GM21423 (cell line): ENCODE data around the gene EDDM13.
"Not testable (repeated sequence)": the region's sequence is repeated elsewhere in the genome, so short reads cannot be mapped to it uniquely, and the experiment has no call there.

Experiments
- ATAC-seq: cut with Tn5 transposase; IDR thresholded peaks from one replicate; pipeline ENCODE4 v1.9.1; 2021; ENCODE audit warnings: mild to moderate bottlenecking, moderate library complexity; ENCODE audit not compliant: unreplicated experiment

EDDM13 gene

DNA sequence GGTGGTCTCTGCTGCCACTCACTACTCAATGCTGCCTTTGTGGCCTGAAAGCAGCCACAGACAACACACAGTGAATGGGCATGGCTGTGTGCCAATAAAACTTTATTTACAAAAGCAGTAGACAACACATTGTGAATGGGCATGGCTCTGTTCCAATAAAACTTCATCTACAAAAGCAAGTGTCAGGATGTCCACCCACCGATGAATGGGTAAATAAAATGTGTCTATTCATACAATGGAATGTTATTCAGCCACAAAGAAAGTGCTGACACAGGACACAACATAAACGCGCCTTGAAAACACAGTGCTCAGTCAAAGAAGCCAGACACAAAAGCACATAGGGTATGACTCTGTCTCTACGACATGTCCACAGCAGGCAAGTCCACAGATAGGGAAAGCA lies 22.0 kb downstream of the EDDM13 start:
- no peak for ATAC-seq

GRCh38 chr19:56295531-56296455 lies 23.2 kb downstream of the EDDM13 start:
- ATAC-seq: no peak

DNA sequence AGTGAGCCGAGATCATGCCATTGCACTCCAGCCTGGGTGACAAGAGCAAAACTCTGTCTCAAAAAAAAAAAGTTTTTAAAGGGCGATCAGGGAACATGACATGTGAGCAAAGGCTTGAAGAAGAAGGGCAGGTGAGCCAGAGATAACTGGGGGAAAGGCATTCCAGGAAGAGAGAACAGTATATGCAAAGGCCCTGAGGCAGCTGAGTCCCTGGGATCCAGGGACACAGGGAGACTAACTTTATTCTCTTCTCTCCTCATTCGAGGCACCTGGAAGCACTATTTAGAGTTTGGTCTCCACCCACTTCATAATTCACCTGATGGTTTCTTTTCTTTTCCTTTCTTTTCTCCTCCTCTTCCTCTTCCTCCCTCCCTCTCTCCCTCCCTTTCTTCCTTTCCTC lies 24.5 kb downstream of the EDDM13 start:
- no peak for ATAC-seq

DNA sequence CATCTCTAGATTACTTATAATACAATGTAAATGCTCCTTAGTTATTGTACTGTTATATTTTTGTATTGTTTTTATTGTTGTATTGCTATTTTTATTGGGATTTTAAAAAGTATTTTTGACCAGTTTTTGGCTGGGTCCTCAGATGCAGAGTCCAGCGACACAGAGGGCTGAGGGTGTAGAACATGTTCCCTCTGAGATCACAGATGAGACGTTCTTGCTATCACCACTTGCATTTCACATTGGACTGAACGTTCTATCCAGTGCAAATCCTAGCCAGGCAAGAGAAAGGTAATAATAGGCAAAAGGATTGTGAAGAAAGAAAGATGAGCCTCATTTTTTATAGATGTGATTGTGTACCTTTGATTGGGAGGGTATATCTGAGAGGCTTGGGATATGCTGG lies 27.1 kb downstream of the EDDM13 start:
- no peak for ATAC-seq

DNA sequence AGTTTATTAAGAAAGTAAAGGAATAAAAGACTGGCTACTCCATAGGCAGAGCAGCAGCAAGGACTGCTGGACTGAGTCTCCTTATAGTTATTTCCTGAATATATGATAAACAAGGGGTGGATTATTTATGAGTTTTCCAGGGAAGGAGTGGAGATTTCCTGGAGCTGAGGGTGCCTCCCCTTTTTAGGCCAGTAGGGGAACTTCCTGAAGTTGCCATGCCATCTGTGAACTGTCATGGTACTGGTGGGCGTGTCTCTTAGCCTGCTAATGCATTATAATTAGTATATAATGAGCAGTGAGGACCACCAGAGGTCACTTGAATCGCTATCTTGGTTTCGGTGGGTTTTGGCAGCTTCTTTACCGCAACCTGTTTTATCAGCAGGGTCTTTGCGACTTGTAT lies 28.6 kb downstream of the EDDM13 start:
- no peak for ATAC-seq

DNA sequence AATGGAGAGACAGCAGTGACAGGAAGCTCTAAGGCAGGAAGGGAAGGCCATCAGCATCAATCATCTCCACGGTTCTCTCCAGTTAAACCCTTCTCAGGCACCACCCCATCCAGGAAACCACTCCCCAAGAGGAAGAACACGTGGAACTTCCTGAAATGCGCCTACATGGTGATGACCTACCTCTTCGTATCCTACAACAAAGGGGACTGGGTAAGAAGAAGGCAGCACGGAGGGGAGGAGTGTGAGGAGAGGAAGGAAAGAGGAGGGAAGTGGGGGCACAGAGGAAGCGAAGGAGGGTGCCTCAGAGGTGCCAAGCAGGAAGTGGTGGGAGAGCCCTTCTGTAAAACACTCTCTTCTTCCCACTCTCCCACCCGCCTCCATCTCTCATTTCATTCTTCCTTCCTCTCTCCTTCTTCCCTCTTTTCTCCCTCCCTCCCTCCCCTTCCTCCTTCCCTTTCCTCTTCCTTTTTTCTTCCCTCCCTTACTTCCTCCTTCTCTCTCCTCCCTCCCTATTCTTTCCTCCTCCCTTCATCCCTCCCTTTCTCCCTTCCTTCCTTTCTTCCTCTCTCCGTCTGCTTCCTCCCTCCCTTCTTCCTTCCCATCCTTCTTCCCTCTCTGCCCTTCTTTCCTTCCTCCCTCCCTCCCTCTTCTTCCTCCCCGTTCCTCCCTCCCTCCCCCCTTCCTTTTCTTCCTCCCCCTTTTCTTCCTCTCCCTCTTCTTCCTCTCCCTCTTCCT lies 29.5 kb downstream of the EDDM13 start:
- ATAC-seq: no peak

DNA sequence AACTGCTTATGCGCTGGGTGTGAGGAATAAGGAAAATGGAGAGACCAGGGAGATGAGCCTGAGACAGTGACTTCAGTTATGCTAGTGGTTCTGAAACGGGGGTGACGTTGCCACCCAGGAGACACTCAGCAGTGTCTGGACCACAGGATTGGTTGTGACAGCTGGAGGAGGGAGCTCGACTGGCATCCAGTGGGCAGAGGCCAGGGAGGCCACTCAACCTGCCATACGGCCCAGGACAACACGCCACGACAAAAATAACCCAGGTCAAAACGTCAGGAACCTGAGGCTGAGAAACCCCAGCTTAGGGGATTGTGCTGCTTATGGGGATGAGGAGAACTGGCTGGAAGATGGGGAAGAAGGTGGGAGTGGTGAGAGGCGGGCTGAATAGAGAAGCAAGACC lies 31.7 kb downstream of the EDDM13 start:
- ATAC-seq: no peak

DNA sequence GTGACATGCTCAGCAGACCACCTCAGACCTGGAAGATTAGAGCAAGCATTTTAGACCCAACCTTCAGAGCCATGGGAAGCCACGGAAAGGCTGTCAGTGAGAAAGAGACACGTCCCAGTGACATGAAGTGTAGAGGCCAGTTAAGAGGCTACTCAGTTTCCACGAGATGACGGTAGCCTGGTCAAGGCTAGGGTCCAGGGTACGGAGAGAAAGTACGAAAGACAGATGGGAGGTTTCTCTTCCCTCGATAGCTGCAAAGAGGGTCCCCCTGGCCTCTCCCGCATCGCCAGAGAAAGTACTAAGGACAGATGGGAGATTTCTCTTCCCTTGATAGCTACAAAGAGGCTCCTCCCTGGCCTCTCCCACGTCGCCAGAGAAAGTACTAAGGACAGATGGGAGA lies 33.5 kb downstream of the EDDM13 start:
- ATAC-seq: no peak

DNA sequence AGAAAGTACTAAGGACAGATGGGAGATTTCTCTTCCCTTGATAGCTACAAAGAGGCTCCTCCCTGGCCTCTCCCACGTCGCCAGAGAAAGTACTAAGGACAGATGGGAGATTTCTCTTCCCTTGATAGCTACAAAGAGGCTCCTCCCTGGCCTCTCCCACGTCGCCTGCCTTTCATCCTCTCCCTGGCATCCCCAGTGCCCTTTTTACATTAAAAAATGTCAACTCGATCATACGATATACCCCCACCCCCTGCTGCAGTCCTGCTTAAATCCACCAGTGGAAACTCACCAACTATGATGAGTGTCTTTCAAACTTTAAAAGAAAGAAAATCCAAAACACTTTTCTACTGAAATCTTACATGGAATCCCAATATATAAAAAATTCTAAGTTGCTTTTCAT lies 34.5 kb downstream of the EDDM13 start:
- ATAC-seq: not testable (repeated sequence)

DNA sequence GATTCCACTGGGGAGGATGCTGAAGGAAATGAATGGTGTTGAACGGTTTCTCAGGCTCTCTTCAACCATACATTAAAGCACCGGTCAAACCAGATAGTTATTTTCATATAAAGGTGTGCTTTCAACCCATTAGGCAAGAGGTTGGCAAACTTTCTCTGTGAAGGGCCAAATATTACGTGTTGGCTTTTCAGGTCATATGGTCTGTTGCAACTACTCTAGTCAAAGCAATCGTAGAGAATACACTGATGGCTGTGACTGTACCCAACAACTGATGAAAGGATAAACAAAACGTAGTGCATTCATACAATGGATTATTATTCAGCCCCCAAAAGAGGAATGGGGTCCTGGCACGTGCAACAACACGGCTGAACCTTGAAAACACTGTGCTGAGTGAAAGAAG lies 36.2 kb downstream of the EDDM13 start:
- no peak for ATAC-seq

DNA sequence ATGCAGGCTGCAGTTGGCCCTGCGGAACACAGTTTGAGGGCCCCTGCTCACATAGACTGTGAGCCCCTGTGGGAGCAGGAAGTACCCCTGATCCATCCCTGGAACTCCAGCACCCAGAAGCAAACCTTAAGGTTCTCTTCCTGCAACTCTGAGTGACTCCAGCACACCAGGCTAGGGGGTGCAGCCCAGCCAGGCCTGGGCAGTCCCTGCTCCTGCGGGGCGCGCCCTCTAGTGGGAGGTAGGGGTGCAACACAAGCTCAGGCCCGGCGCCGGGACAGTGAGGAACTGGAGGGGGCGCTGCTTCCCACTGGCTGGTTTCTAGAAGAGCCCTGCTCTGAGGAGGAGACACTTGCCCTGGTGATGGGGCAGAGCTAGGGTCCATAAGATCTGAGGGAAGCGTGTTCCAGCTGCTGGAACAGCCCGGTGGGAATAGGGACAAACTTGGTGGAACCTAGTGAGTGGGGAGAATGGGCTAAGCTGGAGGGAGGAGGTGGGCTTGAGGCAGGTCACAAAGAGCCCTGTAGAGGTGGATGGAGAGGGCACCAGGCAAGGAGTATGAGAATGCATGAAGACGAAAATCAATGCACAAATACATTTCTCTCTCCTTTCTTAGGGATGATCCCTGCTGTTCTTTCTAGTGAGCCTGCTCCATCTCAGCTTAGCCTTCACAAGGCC lies 37.1 kb downstream of the EDDM13 start:
- no peak for ATAC-seq

- no peak for ATAC-seq
These were observed 37.9 kb downstream of the EDDM13 start for GRCh38 chr19:56310462-56310861.

DNA sequence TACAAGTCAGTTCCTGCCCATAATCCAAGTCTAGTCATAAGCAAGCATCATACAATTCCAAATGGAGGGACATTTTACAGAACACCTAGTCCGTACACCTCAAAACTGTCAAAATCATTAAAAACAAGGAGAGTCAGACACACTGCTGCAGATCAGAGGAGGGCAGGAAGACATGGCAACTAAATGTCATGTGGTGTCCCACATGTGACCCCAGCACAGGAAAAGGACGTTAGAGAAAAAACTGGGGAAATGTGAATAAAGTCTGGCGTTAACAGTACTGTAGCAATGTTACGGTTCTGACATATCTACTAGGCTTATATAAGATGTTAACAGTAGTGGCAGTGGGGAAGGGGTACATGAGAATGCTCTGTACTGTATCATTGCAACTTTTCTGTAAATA lies 39.8 kb downstream of the EDDM13 start:
- no peak for ATAC-seq

- no peak for ATAC-seq
These were observed 40.5 kb downstream of the EDDM13 start for GRCh38 chr19:56312787-56313657.

GRCh38 chr19:56314018-56314380 lies 41.5 kb downstream of the EDDM13 start:
- no peak for ATAC-seq

GRCh38 chr19:56314381-56315076 lies 42.0 kb downstream of the EDDM13 start, which contains the start of gene ZSCAN5A:
TSS of gene ZSCAN5A (minus strand) at chr19:56314839. CDS start at chr19:56225046, 89,793 bp downstream.
- peak; percentile 79 for ATAC-seq

GRCh38 chr19:56315077-56315828 lies 42.7 kb downstream of the EDDM13 start:
- ATAC-seq: peak; percentile 75

DNA sequence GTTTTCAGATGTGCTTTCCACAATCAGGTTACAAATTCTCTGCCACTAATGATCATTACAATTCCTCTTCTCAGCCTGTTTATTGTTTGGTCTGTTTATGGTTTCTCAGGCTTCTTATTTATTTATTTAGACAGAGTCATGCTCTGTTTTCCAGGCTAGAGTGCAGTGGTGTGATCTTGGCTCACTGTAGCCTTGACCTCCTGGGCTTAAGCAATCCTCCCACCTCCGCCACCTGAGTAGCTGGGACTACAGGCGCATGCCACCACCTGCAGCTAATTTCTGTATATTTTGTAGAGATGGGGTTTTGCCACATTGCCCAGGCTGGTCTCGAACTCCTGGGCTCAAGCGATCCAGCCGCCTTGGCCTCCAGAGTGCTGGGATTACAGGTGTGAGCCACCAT lies 44.2 kb downstream of the EDDM13 start:
- ATAC-seq: no peak

DNA sequence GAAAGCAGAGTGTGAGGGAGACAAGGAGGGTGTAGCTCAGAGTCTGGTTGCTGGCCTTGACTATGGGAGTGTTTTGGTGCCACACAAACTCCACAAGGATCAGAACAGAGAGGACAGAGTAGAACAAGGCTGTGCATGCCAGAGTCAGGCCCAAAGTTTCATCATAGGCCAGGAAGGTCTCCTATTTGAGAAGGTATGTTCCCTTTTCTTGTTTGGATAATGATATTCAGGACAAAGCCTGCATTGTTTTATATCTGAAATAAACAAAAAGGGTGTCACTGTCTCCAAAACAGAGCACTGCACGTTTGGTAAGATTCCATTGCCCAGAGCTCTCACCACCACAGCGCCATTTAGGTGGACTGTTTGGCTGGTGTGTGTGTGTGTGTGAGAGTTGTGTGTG lies 45.2 kb downstream of the EDDM13 start:
- ATAC-seq: no peak
